Mesendoderm (in vitro differentiated cells): ENCODE measurements around the gene SMIM32.
A peak's percentile ranks its signal among the peaks of the same experiment; 100 is the strongest.

Experiments used
- DNase-seq: peaks from one replicate; pipeline ENCODE4 v3.0.0; 2013
- H2AK5ac ChIP-seq: 2 replicates; pipeline ENCODE4 v1.6.1; 2013; ENCODE audit warnings: low read length, inconsistent platforms
- H2BK120ac ChIP-seq: 2 replicates; pipeline ENCODE4 v1.6.1; 2013; ENCODE audit warnings: low read depth, mild to moderate bottlenecking, low read length, moderate library complexity, mixed read lengths
- H2BK15ac ChIP-seq: replicated peaks from 2 replicates; pipeline ENCODE4 v1.6.1; 2013; ENCODE audit warnings: low read depth, mild to moderate bottlenecking, moderate library complexity
- H2BK5ac ChIP-seq: 2 replicates; pipeline ENCODE4 v1.6.1; 2013; ENCODE audit warnings: low read length, inconsistent platforms
- H3K18ac ChIP-seq: 2 replicates; pipeline ENCODE4 v1.6.1; 2013; ENCODE audit warnings: mild to moderate bottlenecking, low read length, mixed read lengths
- H3K23ac ChIP-seq: one replicate; pipeline ENCODE4 v1.6.1; 2013; ENCODE audit warnings: low read length
- H3K27ac ChIP-seq: 2 replicates; pipeline ENCODE4 v1.5.1; 2013; ENCODE audit warnings: low read depth, mild to moderate bottlenecking, inconsistent platforms, low read length, moderate library complexity
- H3K27me3 ChIP-seq: 2 replicates; pipeline ENCODE4 v1.6.1; 2013; ENCODE audit warnings: low read length, control low read depth, mild to moderate bottlenecking, inconsistent platforms; ENCODE audit not compliant: insufficient read depth, poor library complexity
- H3K36me3 ChIP-seq: 2 replicates; pipeline ENCODE4 v1.6.1; 2013; ENCODE audit warnings: low read length, inconsistent platforms; ENCODE audit not compliant: control insufficient read depth, insufficient read depth
- H3K4ac ChIP-seq: one replicate; pipeline ENCODE4 v1.6.1; 2013; ENCODE audit warnings: low read depth, mild to moderate bottlenecking, low read length, moderate library complexity
- H3K4me1 ChIP-seq: 2 replicates; pipeline ENCODE4 v1.6.1; 2013; ENCODE audit warnings: low read depth, low read length, inconsistent platforms; ENCODE audit not compliant: control insufficient read depth
- H3K4me2 ChIP-seq: 2 replicates; pipeline ENCODE4 v1.6.1; 2013; ENCODE audit warnings: low read length
- H3K4me3 ChIP-seq: 2 replicates; pipeline ENCODE4 v1.5.1; 2013; ENCODE audit warnings: mild to moderate bottlenecking, low read length
- H3K56ac ChIP-seq: one replicate; pipeline ENCODE4 v1.6.1; 2013; ENCODE audit warnings: low read length
- H3K79me1 ChIP-seq: 2 replicates; pipeline ENCODE4 v1.6.1; 2013; ENCODE audit warnings: low read length, inconsistent platforms
- H3K79me2 ChIP-seq: 2 replicates; pipeline ENCODE4 v1.6.1; 2013; ENCODE audit warnings: mild to moderate bottlenecking, low read length; ENCODE audit not compliant: control insufficient read depth, insufficient read depth
- H3K9ac ChIP-seq: 2 replicates; pipeline ENCODE4 v1.6.1; 2013; ENCODE audit warnings: low read length, inconsistent platforms
- H4K5ac ChIP-seq: one replicate; pipeline ENCODE4 v1.6.1; 2013; ENCODE audit warnings: low read length
- H4K8ac ChIP-seq: one replicate; pipeline ENCODE4 v1.6.1; 2013; ENCODE audit warnings: low read depth, mild to moderate bottlenecking, control low read depth, low read length, moderate library complexity
- WGBS: extraction: QIAGEN DNeasy Blood & Tissue Kit; methylation state at CpG from one replicate; pipeline ENCODE4 v1.1.7; 2013; ENCODE audit warnings: low lambda C conversion rate, missing lambda C conversion rate; ENCODE audit not compliant: insufficient coverage; ENCODE audit errors: extremely low coverage; 5-methylcytosine and 5-hydroxymethylcytosine counted together

The SMIM32 gene

DNA sequence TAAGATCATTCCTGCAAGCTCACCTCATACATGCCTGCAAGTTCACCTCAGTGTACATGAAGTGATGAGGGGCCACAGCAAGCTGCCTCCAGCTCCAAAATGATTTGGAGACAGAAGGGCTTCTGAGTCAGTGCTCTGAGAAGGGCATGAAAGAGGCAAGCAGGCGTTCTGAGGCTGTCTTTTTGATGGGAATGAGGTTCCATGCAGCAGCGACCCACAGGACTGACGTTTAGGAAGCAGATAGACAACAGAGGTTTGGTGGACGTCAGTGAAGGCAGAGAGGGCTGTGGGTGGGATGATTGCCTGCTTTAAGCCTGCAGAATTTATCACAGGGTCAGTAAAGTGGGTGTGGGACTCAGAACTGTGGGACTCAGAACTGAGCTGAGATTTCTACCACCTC lies 8.9 kb upstream of the SMIM32 start:
- H2AK5ac ChIP-seq = no peak overlapping the region
- no peak for DNase-seq
- H3K9ac ChIP-seq = no peak overlapping the region
- H3K4me2 ChIP-seq = no peak overlapping the region
- peaks cover 2% of the 10 kb centered on the region for H3K4me1 ChIP-seq
- peak overlapping the region; percentile 49 for H3K56ac ChIP-seq
- no peak overlapping the region for H4K5ac ChIP-seq
- no peak overlapping the region for H4K8ac ChIP-seq
- H3K23ac ChIP-seq = no peak overlapping the region
- WGBS = no CpG with 5 or more reads among the region's 4 CpGs
- H3K79me2 ChIP-seq = no peaks in the 10 kb centered on the region
- H2BK5ac ChIP-seq = no peak overlapping the region
- H3K4me3 ChIP-seq = no peak overlapping the region
- H2BK15ac ChIP-seq = no peak overlapping the region
- H3K79me1 ChIP-seq = no peaks in the 10 kb centered on the region
- no peak overlapping the region for H3K18ac ChIP-seq
- H3K36me3 ChIP-seq = no peaks in the 10 kb centered on the region
- H3K4ac ChIP-seq = no peak overlapping the region
- no peaks in the 10 kb centered on the region for H3K27me3 ChIP-seq
- H3K27ac ChIP-seq = no peak overlapping the region
- no peak overlapping the region for H2BK120ac ChIP-seq

DNA sequence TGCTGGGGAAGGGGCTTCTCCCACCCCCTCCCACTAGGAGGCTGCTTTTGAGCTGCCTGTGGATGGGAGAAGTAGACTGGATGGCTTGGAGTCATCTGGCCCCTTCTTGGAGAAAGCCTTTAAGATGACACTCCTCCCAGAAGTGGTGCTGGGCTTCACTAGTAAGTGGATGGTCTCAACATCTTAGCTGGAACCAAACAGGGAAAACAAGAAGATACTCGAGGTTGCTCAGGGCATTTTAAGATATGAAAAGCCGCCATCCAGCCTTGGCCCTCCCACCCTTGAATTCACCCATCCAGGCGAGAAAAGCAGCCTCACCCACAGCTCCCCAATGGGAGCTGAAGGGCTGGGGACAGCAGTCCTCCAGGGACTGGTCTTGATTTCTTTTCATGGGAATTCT lies 7.8 kb upstream of the SMIM32 start:
- DNase-seq = no peak
- Histone ChIP-seq H3K27ac (no peak overlapping the region), H3K4me3 (no peak overlapping the region)

DNA sequence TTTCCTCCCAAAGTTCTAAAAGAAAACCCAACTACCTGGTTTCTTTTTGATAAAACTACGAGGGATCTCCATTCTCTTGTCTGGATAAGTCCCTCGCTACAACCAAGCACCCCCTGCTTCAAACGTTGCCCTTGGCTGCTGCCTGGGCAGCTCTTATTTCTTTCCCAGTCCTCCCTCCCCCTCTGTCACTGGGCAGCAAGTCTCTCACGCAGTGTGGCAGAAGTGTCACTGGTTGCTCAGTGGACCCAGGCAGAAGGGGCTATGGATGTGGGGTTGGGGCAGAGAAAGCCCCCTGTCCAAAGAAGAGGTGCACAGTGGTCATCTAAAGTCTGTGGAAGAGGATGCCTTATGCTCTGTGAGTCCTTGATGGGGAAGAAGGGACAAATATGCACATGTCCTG lies 7.2 kb upstream of the SMIM32 start:
- no peak overlapping the region for H3K4me2 ChIP-seq
- no peak overlapping the region for H3K4ac ChIP-seq
- no peak overlapping the region for H4K8ac ChIP-seq
- no peak overlapping the region for H2BK5ac ChIP-seq
- H4K5ac ChIP-seq = no peak overlapping the region
- H2BK15ac ChIP-seq = no peak overlapping the region
- whole genome bisulfite sequencing = no CpG with 5 or more reads among the region's 4 CpGs
- H3K79me1 ChIP-seq = no peaks in the 10 kb centered on the region
- no peak overlapping the region for H3K27ac ChIP-seq
- H3K23ac ChIP-seq = no peak overlapping the region
- H2BK120ac ChIP-seq = no peak overlapping the region
- peaks cover 2% of the 10 kb centered on the region for H3K4me1 ChIP-seq
- no peak overlapping the region for H2AK5ac ChIP-seq
- H3K9ac ChIP-seq = no peak overlapping the region
- no peak overlapping the region for H3K56ac ChIP-seq
- no peak overlapping the region for H3K18ac ChIP-seq
- H3K4me3 ChIP-seq = no peak overlapping the region
- no peaks in the 10 kb centered on the region for H3K79me2 ChIP-seq
- no peak for DNase-seq
- no peaks in the 10 kb centered on the region for H3K27me3 ChIP-seq
- no peaks in the 10 kb centered on the region for H3K36me3 ChIP-seq

More for the DNA sequence above, 7.8 kb upstream of the SMIM32 start:
- no peak overlapping the region for H3K4ac ChIP-seq
- H2AK5ac ChIP-seq = no peak overlapping the region
- H3K18ac ChIP-seq = no peak overlapping the region
- no peak overlapping the region for H4K8ac ChIP-seq
- no peak overlapping the region for H2BK120ac ChIP-seq
- no peaks in the 10 kb centered on the region for H3K27me3 ChIP-seq
- no peak overlapping the region for H3K23ac ChIP-seq
- no peak overlapping the region for H2BK15ac ChIP-seq
- H3K79me1 ChIP-seq = no peaks in the 10 kb centered on the region
- H3K9ac ChIP-seq = no peak overlapping the region
- H3K4me2 ChIP-seq = no peak overlapping the region
- H2BK5ac ChIP-seq = no peak overlapping the region
- no peak overlapping the region for H3K56ac ChIP-seq
- H3K36me3 ChIP-seq = no peaks in the 10 kb centered on the region
- H4K5ac ChIP-seq = no peak overlapping the region
- no CpG with 5 or more reads among the region's 3 CpGs for WGBS
- peaks cover 2% of the 10 kb centered on the region for H3K4me1 ChIP-seq
- H3K79me2 ChIP-seq = no peaks in the 10 kb centered on the region

DNA sequence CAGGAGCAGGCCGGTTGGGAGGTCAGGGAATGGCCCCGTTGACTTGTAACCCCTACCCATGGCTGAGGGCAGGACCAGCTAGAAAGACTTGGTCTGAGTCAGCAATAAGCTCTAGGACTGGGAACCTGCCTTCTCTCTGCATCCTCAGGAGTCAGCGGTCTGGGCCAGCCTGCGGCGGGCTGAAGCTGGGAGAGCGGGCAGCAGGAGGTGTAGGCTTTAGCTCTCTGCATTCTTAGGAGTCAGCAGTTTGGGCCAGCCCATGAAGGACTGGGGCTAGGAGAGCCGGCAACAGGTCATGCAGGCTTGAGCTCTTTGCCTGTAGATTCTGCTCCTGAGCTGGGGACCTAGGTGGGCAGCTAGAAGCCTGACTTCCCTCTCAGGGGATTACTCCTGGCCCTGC lies 6.4 kb upstream of the SMIM32 start:
- Histone ChIP-seq H3K4me1 (peaks cover 2% of the 10 kb centered on the region), H3K27me3 (no peaks in the 10 kb centered on the region), H2BK5ac (no peak overlapping the region), H3K56ac (no peak overlapping the region), H2BK15ac (no peak overlapping the region), H3K23ac (no peak overlapping the region), H3K4me3 (no peak overlapping the region), H2BK120ac (no peak overlapping the region), H3K4ac (no peak overlapping the region), H3K4me2 (no peak overlapping the region), H4K8ac (no peak overlapping the region), H2AK5ac (no peak overlapping the region), H3K36me3 (no peaks in the 10 kb centered on the region), H3K79me2 (no peaks in the 10 kb centered on the region), H3K27ac (no peak overlapping the region), H3K18ac (no peak overlapping the region), H3K79me1 (no peaks in the 10 kb centered on the region), H3K9ac (no peak overlapping the region), H4K5ac (no peak overlapping the region)
- no peak for DNase-seq
- WGBS = no CpG with 5 or more reads among the region's 7 CpGs

DNA sequence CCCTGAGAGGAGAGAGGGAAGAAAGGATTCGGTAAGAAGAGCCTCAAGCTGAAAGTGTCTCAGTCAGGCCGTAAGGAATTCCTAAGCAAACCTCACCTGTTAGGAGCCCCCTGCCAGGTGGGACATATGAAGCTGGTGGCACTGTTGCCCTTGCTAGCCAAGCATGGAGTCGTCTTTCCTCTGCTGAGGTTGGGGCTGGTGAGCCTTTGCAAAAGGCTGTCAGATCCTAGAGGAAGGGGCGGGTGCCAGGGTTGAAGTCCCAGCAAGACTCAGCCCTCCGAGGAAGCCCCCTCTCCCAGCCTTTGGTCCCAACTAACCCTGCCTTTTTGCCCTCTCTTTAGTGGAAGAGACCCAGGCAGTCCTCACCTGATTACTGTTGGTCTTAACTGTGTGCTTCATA lies 5.5 kb upstream of the SMIM32 start:
- Histone ChIP-seq H3K4me1 (peaks cover 2% of the 10 kb centered on the region), H3K18ac (no peak overlapping the region), H3K9ac (no peak overlapping the region), H2AK5ac (no peak overlapping the region), H2BK5ac (no peak overlapping the region), H3K4ac (no peak overlapping the region), H4K5ac (no peak overlapping the region), H3K79me1 (no peaks in the 10 kb centered on the region), H3K4me2 (no peak overlapping the region), H3K56ac (no peak overlapping the region), H2BK15ac (no peak overlapping the region), H3K36me3 (no peaks in the 10 kb centered on the region), H2BK120ac (no peak overlapping the region), H3K27ac (no peak overlapping the region), H3K79me2 (no peaks in the 10 kb centered on the region), H3K4me3 (no peak overlapping the region), H4K8ac (no peak overlapping the region), H3K23ac (no peak overlapping the region), H3K27me3 (peaks cover 3% of the 10 kb centered on the region)
- WGBS = no CpG with 5 or more reads among the region's 5 CpGs
- no peak for DNase-seq

DNA sequence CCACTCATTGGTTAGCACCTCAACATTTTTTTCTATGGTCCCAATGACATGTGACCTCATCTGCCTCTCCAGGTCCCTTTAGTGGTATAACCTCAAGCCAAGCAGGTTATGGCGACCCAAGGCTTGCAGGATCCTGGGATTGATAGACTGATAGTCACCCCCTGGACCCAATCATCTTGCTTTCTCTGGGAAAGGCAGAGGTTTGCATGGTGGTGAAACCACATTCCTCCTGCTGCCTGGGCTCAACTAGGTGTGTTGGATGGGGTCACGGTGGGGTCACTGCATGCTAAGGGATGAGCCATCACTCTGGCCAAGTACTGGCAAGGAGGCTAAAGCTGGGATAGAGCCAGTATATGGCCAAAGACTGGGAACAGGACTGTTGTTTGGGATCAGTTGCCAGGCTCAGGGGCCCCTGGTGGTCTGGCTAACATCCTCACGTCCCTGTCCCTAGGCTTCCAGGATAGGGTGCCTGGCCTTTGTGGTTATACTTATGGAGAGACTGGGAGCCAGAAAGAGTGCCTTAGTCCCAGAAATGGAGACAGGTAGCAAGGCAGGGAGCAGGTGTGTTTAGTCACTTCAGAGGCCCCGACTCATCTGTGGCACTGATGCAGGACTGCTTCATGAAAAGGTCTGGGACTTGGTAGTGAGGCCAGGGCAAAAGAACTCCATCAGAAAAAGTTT lies 4.6 kb upstream of the SMIM32 start:
- no peaks in the 10 kb centered on the region for H3K79me1 ChIP-seq
- no CpG with 5 or more reads among the region's 4 CpGs for WGBS
- H4K8ac ChIP-seq = no peak overlapping the region
- no peak overlapping the region for H3K4me2 ChIP-seq
- H3K18ac ChIP-seq = no peak overlapping the region
- H4K5ac ChIP-seq = no peak overlapping the region
- H3K79me2 ChIP-seq = no peaks in the 10 kb centered on the region
- no peak for DNase-seq
- H3K36me3 ChIP-seq = no peaks in the 10 kb centered on the region
- no peak overlapping the region for H2BK5ac ChIP-seq
- H2AK5ac ChIP-seq = no peak overlapping the region
- no peak overlapping the region for H3K56ac ChIP-seq
- peaks cover 5% of the 10 kb centered on the region for H3K4me1 ChIP-seq
- no peak overlapping the region for H2BK120ac ChIP-seq
- no peak overlapping the region for H3K27ac ChIP-seq
- no peak overlapping the region for H3K4ac ChIP-seq
- no peak overlapping the region for H3K23ac ChIP-seq
- H3K4me3 ChIP-seq = no peak overlapping the region
- H3K9ac ChIP-seq = no peak overlapping the region
- H2BK15ac ChIP-seq = no peak overlapping the region
- peaks cover 3% of the 10 kb centered on the region for H3K27me3 ChIP-seq
